Lower leg skin (tissue), 4 donors: ENCODE results near the gene ZBTB17. TPM values are rescaled to one million over a fixed set of nuclear protein-coding genes. Genes with fewer than 3 reads are reported as not detected.
"Not testable (repeated sequence)": the region's sequence is repeated elsewhere in the genome, so short reads cannot be mapped to it uniquely, and the experiment has no call there.

Source experiments
- DNase-seq, 2 donors: peaks; one replicate each; pipeline ENCODE4 v3.0.0-alpha.2; 2019; ENCODE audit warnings: low spot score in 2 of 2
- H3K4me3 ChIP-seq: fragments of 200-600 bp; sonication (generic); 2 replicates; pipeline ENCODE4 v1.5.1; 2017; ENCODE audit warnings: mild to moderate bottlenecking, low read depth; ENCODE audit not compliant: poor library complexity, severe bottlenecking
- CTCF ChIP-seq, 3 donors: fragments of 450-650 bp; IDR thresholded peaks; one replicate each; pipeline ENCODE4 v1.5.1; 2016; ENCODE audit warnings: antibody characterized with exemption in 3 of 3, mild to moderate bottlenecking in 3 of 3, moderate library complexity in 2 of 3
- POLR2A ChIP-seq, 2 donors: fragments of 450-650 bp; IDR thresholded peaks; one replicate each; pipeline ENCODE4 v1.6.1; 2016 to 2017; ENCODE audit warnings: antibody characterized with exemption in 2 of 2, mild to moderate bottlenecking in 1 of 2, moderate library complexity in 1 of 2
- WGBS, 2 donors: methylation state at CpG; one replicate each; pipeline ENCODE4 v1.1.5; 2018; 5-methylcytosine and 5-hydroxymethylcytosine counted together
- intact Hi-C: fragments of 100-400 bp; cut with DNase I; formaldehyde crosslinking; loops from one replicate; pipeline ENCODE4 v1.15.0; 2023; ENCODE audit warnings: low total_unique reads
- total RNA-seq, 4 donors: library from RNA; depleted of rRNA; stranded (reverse); fragments of >200 nt; gene quantifications; one replicate each; pipeline ENCODE4 v1.1.0, GENCODE V29; 2016

ZBTB17 gene
- total RNA-seq, 4 donors from 2014 or later = 25.9 to 42.4 (median 29.3) TPM

GRCh38 chr1:16007671-16008341 is 31.9 kb upstream of the ZBTB17 start:
- no peak for DNase-seq
- intact Hi-C loops = no loop called here

GRCh38 chr1:16006552-16007485 is 30.9 kb upstream of the ZBTB17 start:
- H3K4me3 ChIP-seq = no peak overlapping the region
- TF ChIP-seq POLR2A (IDR thresholded peaks at IDR 0.05) (no peak), CTCF (IDR thresholded peaks at IDR 0.05) (no peak)
- WGBS, 2 donors = 63 to 64% methylated on average over 9 of the region's 9 CpGs
- intact Hi-C loops = no loop called here
- DNase-seq = no peak

More at GRCh38 chr1:16007671-16008341, 31.9 kb upstream of the ZBTB17 start:
- no peak overlapping the region for H3K4me3 ChIP-seq
- 77 to 86% methylated on average over 6 of the region's 6 CpGs for WGBS, 2 donors
- no peak for TF ChIP-seq CTCF (IDR thresholded peaks at IDR 0.05)
- no peak for TF ChIP-seq POLR2A (IDR thresholded peaks at IDR 0.05)

DNA sequence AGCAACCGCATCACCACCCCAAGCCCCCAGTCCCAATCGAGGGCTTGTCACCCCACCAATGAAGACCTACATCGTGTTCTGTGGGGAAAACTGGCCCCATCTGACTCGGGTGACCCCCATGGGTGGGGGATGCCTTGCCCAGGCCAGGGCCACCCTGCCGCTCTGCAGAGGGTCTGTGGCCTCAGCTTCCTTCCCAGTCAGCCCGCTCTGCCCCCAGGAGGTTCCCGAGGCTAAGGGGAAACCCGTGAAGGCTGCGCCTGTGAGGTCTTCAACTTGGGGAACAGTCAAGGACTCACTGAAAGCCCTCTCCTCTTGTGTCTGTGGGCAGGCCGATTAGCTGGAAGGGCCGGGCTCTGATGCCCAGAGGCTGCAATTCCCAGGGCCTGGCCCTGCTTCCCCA is 30.1 kb upstream of the ZBTB17 start:
- WGBS, 2 donors = 83 to 85% methylated on average over 11 of the region's 11 CpGs
- no peak for DNase-seq
- no peak overlapping the region for H3K4me3 ChIP-seq
- intact Hi-C loops = no loop called here
- TF ChIP-seq POLR2A (IDR thresholded peaks at IDR 0.05) (no peak), CTCF (IDR thresholded peaks at IDR 0.05) (no peak)

DNA sequence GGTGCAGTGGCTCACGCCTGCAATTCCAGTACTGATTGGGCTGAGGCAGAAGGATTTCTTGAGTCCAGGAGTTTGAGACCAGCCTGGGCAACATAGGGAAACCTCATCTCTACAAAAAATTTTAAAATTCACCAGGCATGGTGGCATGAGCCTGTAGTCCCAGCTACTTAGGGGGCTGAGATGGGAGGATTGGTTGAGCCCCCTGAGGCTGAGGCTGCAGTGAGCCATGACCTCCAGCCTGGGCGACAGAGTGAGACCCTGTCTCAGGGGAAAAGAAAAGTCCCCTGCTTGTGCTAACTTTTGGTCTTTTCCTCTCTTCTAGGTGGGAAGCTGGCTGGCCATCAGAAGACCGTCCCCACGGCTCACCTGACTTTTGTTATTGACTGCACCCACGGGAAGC is 29.7 kb upstream of the ZBTB17 start:
- 90 to 93% methylated on average over 5 of the region's 5 CpGs for WGBS, 2 donors
- intact Hi-C loops = no loop called here
- H3K4me3 ChIP-seq = no peak overlapping the region
- no peak for DNase-seq
- TF ChIP-seq POLR2A (IDR thresholded peaks at IDR 0.05) (no peak), CTCF (IDR thresholded peaks at IDR 0.05) (no peak)

DNA sequence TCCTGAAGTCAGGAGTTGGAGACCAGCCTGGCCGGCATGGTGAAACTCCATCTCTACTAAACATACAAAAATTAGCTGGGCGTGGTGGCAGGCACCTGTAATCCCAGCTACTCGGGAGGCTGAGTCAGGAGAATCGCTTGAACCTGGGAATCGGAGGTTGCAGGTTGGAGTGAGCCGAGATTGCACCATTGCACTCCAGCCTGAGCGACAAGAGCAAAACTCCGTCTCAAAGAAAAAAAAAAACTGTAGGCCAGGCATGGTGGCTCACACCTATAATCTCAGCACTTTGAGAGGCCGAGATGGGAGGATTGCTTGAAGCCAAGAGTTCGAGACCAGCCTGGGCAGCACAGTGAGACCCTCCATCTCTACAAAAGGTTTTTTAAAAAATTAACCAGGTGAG is 25.4 kb upstream of the ZBTB17 start:
- 91 to 94% methylated on average over 10 of the region's 10 CpGs for WGBS, 2 donors
- intact Hi-C loops, DNase-seq, H3K4me3 ChIP-seq: not testable (repeated sequence)

- no peak overlapping the region for H3K4me3 ChIP-seq
- no peak for DNase-seq
- intact Hi-C loops = no loop called here
- 91 to 98% methylated on average over 11 of the region's 11 CpGs for WGBS, 2 donors
- TF ChIP-seq CTCF (IDR thresholded peaks at IDR 0.05) (no peak), POLR2A (IDR thresholded peaks at IDR 0.05) (no peak)
Measured at GRCh38 chr1:15998929-15999328, 23.0 kb upstream of the ZBTB17 start.
